Hematopoietic multipotent progenitor cell treated with erythropoietin and hydrocortisone succinate and interleukin-3 and kit ligand, for 17 days (in vitro differentiated cells): ENCODE measurements around the gene PSMD3.

ENCODE experiments used
- DNase-seq: peaks from one replicate; pipeline ENCODE4 v3.0.0-alpha.2; 2015; ENCODE audit warnings: low spot score

The PSMD3 gene

GRCh38 chr17:39960524-39961041 lies 20.0 kb upstream of the PSMD3 start:
- DNase-seq: no peak

GRCh38 chr17:39962642-39963220 lies 17.9 kb upstream of the PSMD3 start, which contains the start of gene GSDMA:
Gene GSDMA (plus strand): TSS chr17:39963004. CDS start chr17:39965688, 2,684 bp downstream.
- DNase-seq: no peak

- DNase-seq: no peak
These were observed 16.8 kb upstream of the PSMD3 start for GRCh38 chr17:39963829-39964228.

- DNase-seq: no peak
These were observed 15.4 kb upstream of the PSMD3 start for GRCh38 chr17:39965017-39965699.

GRCh38 chr17:39966771-39967170 lies 13.8 kb upstream of the PSMD3 start:
- no peak for DNase-seq

- no peak for DNase-seq
These were observed 11.8 kb upstream of the PSMD3 start for GRCh38 chr17:39968761-39969160.

GRCh38 chr17:39969375-39969774 lies 11.2 kb upstream of the PSMD3 start:
- no peak for DNase-seq

GRCh38 chr17:39970157-39970692 lies 10.4 kb upstream of the PSMD3 start:
- DNase-seq: no peak

- no peak for DNase-seq
These were observed 9.5 kb upstream of the PSMD3 start for GRCh38 chr17:39971076-39971603.

- DNase-seq: no peak
These were observed 8.3 kb upstream of the PSMD3 start for GRCh38 chr17:39972271-39972670.

- DNase-seq: no peak
These were observed 7.1 kb upstream of the PSMD3 start for GRCh38 chr17:39973496-39973895.

GRCh38 chr17:39974433-39974832 lies 6.2 kb upstream of the PSMD3 start:
- no peak for DNase-seq

- DNase-seq: no peak
These were observed 4.8 kb upstream of the PSMD3 start for GRCh38 chr17:39975801-39976200.

GRCh38 chr17:39979016-39979670 lies 1.5 kb upstream of the PSMD3 start:
- DNase-seq: no peak

GRCh38 chr17:39979893-39980350 lies 685 bp upstream of the PSMD3 start:
- DNase-seq: no peak

- peak; percentile 62 for DNase-seq
These were observed 667 bp downstream of the PSMD3 start for GRCh38 chr17:39981207-39981741.

- no peak for DNase-seq
These were observed 1.3 kb downstream of the PSMD3 start for GRCh38 chr17:39981766-39982375.

- DNase-seq: no peak
These were observed 7.7 kb downstream of the PSMD3 start for GRCh38 chr17:39988206-39988810.

GRCh38 chr17:39994448-39994847 lies 13.8 kb downstream of the PSMD3 start:
- DNase-seq: no peak

GRCh38 chr17:39995438-39995837 lies 14.8 kb downstream of the PSMD3 start:
- no peak for DNase-seq

- no peak for DNase-seq
These were observed 15.6 kb downstream of the PSMD3 start for GRCh38 chr17:39996162-39996561.
